CD4-positive, alpha-beta T cell treated with Interleukin-15 for 4 hours (primary cell): ENCODE data around the gene TRIM4.
"Not testable (repeated sequence)": the region's sequence is repeated elsewhere in the genome, so short reads cannot be mapped to it uniquely, and the experiment has no call there.

Experiments
- DNase-seq: peaks from one replicate; pipeline ENCODE4 v3.0.0-alpha.2; 2020; ENCODE audit warnings: low spot score

Gene TRIM4, protein sequence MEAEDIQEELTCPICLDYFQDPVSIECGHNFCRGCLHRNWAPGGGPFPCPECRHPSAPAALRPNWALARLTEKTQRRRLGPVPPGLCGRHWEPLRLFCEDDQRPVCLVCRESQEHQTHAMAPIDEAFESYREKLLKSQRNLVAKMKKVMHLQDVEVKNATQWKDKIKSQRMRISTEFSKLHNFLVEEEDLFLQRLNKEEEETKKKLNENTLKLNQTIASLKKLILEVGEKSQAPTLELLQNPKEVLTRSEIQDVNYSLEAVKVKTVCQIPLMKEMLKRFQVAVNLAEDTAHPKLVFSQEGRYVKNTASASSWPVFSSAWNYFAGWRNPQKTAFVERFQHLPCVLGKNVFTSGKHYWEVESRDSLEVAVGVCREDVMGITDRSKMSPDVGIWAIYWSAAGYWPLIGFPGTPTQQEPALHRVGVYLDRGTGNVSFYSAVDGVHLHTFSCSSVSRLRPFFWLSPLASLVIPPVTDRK

DNA sequence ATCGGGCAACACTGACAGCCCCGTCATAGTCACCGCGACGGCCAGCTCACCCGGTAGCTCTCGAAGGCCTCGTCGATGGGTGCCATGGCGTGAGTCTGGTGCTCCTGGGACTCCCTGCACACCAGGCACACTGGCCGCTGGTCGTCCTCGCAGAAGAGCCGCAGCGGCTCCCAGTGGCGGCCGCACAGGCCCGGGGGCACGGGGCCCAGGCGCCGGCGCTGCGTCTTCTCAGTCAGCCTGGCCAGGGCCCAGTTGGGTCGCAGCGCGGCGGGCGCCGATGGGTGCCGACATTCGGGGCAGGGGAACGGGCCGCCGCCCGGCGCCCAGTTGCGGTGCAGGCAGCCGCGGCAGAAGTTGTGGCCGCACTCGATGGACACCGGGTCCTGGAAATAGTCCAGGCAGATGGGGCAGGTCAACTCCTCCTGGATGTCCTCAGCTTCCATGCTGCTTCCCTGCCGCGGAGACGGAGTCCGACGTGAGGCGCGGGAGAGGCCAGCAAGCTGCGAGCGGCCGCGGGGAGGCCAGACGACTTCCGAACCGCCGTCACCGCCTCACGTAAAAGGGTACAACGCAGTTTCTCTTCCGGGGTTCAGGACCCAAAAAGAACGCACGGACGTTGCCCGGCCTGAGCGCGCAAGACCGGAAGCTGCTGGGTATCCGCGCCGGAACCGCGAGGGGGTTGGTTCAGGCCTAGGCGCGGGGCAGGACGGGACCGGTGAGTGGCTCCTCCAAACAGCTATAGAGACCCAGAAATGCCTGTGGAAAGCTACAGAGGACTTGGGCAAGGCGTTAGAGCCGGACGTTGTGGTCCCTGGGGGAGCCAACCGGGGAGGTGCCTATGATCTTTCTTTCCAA is at the start of gene TRIM4:
Gene TRIM4, minus strand, starts transcription at position 572 of the 855 bp plus-strand sequence. Its CDS starts 129 bp downstream, at position 443.
- DNase-seq = peak; percentile 90

DNA sequence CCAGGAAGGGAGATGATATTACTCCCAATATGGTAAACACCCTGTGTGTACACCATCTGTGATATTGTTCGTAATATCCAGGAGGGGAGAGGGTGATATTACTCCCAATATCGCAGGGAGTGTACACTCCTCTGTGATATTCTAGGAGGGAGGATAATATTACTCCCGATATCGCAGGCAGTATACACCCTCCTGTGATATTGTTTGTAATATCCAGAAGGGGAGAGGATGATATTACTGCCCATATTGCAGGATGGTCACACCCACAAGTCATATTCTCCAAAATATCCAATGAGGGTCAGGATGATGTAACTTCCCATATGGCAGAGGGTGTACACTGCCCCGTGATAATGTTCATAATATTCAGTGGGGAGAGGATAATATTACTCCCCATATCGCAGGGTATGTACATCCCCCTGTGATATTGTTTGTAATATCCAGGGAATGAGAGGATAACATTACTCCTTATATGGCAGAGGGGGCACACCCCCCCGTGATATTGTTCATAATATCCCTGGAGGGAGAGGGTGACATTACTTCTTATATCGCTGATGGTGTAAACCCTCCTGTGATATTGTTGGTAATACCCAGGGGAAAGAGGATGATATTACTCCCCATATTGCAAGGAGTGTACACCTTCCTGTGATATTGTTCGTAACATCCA is 39.4 kb upstream of the TRIM4 start:
- no peak for DNase-seq

DNA sequence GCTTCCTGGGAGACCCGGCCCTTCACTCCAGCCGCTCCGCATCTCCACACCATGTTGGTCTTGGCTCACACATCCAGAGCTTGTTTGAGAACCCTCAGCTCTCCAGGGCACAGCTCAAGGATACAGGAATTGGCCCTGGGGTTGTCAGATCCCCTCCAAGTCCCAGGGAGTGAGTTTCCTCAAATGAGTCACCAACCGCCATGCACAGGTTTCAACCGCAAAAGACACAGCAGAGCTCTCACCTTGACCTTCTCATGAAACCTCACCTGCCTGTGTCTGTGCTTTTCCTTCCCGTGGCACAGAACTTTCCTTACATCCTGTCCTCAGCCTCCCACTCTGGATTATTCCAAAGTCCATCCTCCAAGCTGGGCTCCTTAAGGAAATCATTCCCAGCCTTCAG is 35.9 kb upstream of the TRIM4 start:
- no peak for DNase-seq

DNA sequence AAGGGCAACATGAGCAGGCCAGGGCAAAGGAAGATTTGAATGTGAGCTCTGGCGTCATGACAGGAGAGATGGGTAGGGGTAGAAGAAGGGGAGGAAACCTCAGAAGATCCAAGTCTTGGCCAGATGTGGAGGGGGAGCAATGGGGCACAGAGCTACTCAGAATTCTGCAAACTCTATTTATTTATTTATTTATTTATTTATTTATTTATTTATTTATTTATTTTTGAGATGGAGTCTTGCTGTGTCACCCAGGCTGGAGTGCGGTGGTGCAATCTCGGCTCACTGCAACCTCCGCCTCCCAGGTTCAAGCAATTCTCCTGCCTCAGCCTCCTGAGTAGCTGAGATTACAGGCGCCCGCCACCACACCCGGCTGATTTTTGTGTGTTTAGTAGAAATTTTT is 35.3 kb upstream of the TRIM4 start:
- DNase-seq = not testable (repeated sequence)

DNA sequence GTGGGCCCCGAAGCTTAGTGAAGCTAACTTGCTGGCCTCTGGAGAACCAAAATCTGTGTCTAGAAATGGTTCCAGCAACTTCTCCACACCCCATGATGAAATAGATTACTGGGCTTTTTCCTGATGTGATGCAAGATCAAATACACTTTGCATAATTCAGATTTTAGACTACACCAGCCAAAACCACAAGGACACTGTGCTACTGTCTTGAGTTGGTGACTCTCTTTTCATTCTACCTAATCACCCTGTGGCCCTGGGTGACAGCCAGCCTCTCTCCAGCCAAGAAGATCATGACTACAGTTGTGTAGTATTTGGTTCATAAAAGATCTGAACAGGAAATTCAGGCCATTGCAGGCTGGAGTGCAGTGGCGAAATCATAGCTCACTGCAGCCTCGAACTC is 34.3 kb upstream of the TRIM4 start:
- no peak for DNase-seq

DNA sequence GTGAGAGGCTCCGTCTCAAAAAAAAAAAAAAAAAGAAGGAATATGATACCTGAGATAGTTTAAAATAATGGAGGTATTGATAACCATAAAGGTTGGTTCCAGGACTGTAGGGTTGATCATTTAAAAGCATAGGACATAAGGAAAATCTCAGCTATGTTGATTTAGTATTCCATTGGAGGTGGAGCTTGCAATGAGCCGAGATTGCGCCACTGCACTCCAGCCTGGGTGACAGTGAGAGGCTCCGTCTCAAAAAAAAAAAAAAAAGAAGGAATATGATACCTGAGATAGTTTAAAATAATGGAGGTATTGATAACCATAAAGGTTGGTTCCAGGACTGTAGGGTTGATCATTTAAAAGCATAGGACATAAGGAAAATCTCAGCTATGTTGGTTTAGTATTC is 33.3 kb upstream of the TRIM4 start:
- not testable (repeated sequence) for DNase-seq

DNA sequence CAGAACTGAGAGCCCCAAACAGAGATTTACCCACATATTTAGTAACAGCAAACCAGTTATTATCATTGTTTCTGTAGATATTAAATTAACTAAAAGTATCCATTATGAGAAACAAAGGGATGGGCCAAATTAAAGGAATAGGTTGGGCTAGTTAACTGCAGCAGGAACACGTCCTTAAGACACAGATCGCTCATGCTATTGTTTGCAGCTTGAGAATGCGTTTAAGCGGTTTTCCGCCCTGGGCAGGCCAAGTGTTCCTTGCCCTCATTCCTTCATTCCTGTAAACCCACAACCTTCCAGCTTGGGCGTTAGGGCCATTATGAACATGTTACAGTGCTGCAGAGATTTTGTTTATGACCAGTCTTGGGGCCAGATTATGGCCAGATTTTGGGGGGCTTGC is 31.5 kb upstream of the TRIM4 start:
- DNase-seq = not testable (repeated sequence)

DNA sequence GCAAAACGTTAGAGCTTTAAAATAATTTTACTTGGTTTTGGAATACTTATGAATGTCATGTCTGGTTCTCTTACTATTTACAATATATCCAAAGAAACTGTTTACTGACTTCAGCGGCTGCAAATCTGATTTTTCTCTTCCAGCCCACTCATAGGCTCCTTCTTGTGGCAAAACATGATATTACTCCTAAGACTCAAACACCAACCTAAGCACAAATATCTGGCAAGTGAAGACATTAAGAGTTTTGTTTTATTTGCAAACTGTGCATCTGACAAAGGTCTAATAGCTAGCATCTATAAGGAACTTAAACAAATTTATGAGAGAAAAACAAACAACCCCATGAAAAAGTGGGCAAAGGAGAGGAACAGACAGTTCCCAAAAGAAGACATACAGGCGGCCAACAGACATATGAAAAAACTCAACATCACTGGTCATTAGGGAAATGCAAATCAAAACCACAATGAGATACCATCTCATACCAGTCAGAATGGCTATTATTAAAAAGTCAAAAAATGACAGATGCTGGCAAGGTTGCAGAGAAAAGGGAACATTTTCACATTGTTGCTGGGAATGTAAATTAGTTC is 30.4 kb upstream of the TRIM4 start:
- no peak for DNase-seq

DNA sequence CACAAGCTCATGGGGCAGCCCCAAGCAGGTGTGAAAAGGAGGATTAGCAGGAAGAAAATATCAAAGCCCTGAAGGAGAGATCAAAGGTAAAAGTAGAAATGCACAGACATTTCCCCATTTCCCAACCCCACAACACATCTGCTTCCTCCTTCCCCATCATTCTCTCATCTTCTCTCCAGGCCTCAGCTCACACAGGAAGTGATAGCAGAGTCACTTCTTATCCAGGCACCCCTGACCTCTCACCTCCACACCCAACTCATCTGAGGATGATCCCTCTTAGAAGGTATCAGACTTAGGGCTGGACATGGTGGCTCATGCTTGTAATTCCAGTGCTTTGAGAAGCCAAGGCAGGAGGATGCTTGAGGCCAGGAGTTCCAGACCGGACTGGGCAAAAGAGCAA is 28.3 kb upstream of the TRIM4 start:
- DNase-seq = no peak

DNA sequence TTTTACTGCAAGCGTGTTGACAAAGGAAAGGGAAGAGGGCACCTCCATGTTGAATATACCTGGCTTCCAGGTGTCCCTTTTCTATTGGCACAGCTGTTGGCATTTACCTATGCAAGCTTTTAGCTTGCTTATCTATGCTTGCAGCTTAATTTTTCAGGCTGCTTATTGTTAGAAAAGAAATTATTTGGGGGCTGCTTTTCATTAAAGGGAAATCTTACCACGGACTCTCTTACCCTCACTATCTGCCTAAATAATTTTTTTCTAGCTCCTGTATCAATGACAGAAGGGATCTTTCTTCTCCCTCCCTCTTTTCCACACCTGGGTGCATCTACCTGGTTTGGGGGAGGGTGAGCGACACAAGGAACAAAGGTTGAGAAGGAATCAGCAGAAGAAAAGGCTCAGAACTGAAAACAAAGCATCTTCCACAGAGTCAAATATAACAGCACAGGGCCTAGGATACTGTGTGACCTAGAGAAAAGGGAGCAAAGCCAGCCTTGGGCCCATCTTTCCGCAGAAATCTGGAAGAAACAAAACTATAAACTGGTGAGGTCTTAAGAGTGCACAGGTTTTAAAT is 25.3 kb upstream of the TRIM4 start:
- no peak for DNase-seq

DNA sequence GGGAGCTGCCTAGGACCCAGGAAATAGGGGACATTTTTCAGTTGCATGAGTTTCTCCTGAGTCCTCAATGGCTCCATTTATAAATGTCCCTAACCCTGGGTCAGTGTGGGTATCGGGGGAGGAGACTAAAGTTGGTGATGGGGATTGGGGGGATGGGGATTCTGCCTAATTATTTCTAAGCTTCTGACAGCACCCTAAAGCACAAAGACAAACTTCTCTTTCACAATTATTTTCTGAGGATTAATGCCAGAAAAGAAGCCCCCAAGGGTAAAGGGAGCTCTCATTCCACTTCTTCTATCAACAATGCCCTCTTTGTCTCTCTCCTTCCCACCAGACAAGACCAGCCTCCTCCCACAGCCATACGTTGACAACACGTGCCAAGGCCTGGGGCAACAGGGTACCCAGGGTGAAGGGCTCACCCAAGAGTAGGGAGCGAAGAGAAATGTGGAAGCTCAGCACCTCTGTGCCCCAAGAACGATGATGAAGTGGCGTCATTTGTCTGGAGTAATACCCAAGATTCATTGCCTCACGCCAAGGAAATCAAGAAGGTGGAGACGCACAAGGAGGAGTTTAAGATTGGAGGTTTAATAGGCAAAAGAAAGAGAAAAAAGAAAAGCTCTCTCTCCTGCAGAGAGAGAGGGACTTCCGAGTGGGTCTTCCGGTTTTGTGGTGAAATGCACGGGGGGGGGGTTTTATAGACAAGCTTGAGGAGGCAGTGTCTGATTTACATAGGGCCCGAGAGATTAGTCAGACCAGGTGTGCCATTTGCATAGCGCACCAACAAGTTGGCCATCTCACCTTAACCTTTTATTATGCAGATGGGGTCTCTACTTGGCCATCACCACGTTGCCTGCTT is 24.5 kb upstream of the TRIM4 start:
- no peak for DNase-seq

DNA sequence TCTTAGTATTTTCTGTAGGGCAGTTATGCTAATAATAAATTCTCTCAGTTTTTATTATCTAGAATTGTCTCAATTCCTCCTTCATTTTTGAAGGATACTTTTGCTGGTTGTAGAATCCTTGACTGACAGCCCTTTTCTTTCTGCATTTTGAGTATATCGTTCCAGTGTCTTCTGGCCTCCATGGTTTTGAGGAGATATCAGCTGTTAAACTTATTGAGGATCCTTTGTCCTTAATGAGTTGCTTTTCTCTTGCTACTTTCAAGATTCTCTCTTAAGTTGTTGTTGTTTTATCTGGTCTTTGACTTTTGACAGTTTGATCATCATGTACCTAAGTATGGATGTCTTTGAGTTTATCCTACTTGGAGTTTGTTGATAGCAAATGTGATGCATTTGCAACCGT is 19.0 kb upstream of the TRIM4 start:
- no peak for DNase-seq

DNA sequence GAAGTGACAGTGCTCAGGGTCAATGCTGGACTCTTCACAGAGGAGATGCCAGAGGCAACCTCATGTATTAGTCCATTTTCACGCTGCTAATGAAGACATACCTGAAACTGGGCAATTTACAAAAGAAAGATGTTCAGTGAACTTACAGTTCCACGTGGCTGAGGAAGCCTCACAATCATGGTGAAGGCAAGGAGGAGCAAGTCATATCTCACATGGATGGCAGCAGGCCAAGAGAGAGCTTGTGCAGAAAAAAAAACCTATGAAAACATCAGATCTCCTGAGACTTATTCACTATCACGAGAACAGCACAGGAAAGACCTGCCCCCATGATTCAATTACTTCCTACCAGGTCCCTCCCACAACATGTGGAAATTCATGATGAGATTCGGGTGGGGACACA is 15.7 kb upstream of the TRIM4 start:
- DNase-seq = not testable (repeated sequence)

DNA sequence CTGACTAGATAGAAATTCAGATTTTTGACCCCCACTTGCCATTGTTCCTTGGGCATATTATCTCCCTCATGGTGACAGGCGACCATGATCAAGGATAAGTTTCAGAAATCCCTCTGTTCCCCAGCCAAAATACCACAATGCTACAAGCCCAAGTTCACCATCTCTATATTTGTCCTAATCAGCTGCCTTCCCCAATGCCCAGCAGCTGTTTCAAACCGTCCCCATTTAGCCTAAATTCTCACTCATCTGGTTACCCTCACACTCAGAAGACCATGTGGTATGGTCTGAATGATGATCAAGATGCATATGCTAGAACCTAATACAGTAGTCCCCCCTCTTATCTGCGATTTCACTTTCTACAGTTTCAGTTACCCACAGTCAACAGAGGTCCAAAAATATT is 11.0 kb upstream of the TRIM4 start:
- DNase-seq = no peak

DNA sequence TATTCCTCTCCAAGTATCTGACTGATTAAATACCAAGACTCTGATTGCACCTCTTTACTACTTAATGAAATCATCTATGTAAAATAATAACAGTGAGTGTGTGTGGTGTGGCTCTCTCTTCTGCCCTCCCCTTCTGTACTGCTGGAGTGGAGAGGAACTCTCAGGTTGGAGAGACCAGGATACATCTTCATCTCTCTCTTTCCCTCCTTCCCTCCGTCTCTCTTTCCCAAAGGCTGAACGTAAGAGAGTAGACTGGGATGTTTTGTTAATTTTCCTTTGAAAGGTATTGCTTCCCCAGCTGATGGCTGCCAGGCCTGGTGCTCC is 10.4 kb upstream of the TRIM4 start:
- no peak for DNase-seq

DNA sequence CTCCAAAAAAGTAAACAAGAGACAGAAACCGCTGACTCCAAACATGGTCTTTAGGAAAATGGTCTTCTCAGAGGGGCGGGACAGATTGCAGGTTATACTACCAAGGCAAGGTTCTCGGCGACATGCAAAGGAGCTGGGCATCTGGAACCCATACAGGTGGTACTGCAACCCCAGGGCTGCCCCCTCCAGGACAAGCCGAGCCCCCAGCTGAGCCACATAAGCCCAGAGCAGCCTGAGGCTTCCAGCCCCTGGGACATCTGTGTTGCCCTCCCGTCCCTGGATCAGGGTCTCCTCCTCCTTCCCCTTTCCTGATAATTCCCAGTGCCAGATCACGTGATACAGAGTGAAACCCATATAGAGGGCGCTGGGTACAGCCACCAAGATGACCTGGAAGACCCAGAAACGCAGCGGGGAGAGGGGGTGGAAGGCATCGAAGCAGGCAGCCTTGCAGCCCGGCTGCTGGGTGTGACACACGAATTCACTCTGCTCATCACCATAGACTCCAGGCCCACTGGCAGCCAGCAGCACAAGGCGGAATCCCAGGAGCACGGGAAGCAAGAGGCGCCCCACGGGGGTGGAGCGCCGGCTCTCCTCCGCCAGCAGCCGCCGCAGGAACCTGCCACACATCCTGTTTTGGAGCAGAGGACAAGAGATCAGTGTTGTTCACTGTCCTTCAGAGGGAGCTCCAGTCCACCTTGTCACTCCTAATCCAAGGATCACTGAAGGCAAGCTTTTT is 9.8 kb upstream of the TRIM4 start, which contains the start of gene GJC3:
Gene GJC3, minus strand, starts transcription at position 627 of the 736 bp plus-strand sequence. Its CDS starts 0 bp downstream, at position 627.
- DNase-seq = peak; percentile 35

DNA sequence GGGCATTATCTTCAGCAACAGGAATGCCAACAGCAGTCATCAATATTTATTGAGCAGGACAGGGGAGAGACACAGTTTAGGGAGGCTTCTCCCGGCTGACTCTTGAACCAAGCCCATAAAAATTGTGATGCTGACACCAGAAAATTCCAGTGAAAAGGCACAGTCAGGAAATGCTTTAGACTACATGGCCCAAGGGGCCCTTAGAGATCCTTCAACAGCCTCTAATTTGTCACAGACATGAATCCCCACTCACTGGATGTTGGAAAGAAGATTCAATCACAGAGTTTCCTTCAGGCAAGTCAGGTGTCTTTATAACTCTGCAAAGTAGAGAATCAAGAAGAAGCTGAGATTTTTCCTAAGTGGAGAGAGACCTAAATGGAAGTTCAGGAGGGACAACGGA is 8.9 kb upstream of the TRIM4 start:
- no peak for DNase-seq

DNA sequence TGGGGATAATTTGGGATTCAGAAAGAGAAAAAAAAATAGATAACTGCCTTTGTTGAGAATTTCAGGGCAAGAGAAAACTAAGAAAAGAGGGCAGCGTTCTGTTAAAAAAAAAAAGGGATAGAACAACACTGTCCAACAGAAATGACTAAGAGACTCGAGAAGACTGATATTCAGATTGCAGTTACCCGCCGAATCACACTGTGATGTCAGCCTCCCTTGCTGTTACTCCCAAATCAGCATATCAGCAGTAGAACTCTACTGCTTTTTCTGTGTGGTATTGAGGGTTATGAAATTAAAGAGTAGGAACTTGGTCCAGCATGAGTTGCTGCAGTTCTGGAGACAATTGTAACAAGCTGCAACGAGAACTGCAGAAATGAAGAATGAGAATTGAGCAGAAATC is 8.2 kb upstream of the TRIM4 start:
- no peak for DNase-seq

DNA sequence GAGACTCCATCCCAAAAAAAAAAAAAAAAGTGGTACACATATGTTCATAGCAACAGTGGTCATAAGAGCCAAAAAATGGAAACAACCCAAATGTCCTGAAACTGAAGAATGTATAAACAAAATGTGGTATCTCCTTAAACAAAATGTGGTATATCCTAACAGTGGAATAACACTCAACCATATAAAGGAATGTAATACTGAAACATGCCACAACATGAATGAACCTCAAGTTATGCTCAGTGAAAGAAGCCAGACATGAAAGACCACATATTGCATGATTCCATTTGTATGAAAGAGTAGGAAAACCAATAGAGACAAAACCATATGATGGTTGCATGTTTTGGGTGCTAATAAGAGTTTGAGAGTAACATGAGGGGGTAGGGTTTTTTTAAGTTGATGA is 7.0 kb upstream of the TRIM4 start:
- DNase-seq = no peak

DNA sequence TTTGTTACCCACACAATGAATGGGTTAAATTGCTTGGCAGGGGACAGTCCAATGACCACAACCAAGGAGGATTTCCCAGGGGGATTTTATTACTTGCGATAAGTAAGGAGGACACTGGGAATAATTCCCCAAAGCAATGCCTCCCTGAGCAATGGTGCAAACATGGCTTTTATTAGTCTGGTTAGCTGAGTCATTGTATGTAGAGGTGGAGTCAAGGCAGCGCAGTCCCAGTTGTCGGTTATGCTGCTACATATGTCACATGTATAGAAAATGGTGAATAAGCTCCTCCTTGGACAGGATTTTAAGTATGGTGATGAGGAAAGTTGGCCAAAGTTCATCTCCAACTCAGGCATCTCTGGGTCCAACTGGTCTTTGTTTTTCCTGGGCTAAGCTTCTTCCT is 3.9 kb upstream of the TRIM4 start:
- no peak for DNase-seq
